ENCODE measurements around the gene HRCT1. TPM values are rescaled to one million over a fixed set of nuclear protein-coding genes. Genes with fewer than 3 reads are reported as not detected.
"Not testable (repeated sequence)": the region's sequence is repeated elsewhere in the genome, so short reads cannot be mapped to it uniquely, and the experiment has no call there.

Gene HRCT1
- total RNA-seq, 4 donors from 2014 or later = 0.59 to 10.1 (median 1.4) TPM; not detected in 1

DNA sequence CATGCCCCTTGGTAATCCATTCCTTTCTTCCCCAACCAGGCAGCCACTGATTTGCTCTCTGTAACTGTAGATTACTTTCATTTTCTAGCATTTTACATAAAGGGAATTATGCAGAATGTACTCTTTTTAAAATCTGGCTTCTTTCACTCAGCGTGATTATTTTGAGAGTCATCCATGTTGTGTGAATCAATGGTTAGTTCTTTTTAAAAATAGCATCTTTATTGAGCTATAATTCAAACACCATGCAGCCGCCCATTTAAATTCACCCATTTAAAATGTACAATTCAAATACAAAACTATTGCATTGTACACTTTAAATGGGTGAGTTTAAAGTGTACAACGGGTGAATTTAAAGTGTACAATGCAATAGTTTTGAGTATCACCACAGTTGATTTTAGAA, 33.5 kb upstream of the HRCT1 start:
- H3K36me3 ChIP-seq = no peaks in the 10 kb centered on the region
- H3K4me1 ChIP-seq = no peaks in the 10 kb centered on the region
- TF ChIP-seq, protein P1, sequence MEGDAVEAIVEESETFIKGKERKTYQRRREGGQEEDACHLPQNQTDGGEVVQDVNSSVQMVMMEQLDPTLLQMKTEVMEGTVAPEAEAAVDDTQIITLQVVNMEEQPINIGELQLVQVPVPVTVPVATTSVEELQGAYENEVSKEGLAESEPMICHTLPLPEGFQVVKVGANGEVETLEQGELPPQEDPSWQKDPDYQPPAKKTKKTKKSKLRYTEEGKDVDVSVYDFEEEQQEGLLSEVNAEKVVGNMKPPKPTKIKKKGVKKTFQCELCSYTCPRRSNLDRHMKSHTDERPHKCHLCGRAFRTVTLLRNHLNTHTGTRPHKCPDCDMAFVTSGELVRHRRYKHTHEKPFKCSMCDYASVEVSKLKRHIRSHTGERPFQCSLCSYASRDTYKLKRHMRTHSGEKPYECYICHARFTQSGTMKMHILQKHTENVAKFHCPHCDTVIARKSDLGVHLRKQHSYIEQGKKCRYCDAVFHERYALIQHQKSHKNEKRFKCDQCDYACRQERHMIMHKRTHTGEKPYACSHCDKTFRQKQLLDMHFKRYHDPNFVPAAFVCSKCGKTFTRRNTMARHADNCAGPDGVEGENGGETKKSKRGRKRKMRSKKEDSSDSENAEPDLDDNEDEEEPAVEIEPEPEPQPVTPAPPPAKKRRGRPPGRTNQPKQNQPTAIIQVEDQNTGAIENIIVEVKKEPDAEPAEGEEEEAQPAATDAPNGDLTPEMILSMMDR (IDR thresholded peaks at IDR 0.05) = no peak
- no peak for TF ChIP-seq POLR2A (IDR thresholded peaks at IDR 0.05)
- H3K9me3 ChIP-seq = no peaks in the 10 kb centered on the region
- H3K27ac ChIP-seq = no peak overlapping the region
- no peak for DNase-seq
- H3K27me3 ChIP-seq = no peaks in the 10 kb centered on the region
- intact Hi-C loops (cut with DNase I; ENCODE audit: low total_unique reads) = no loop called here
- H3K4me3 ChIP-seq = no peak overlapping the region

DNA sequence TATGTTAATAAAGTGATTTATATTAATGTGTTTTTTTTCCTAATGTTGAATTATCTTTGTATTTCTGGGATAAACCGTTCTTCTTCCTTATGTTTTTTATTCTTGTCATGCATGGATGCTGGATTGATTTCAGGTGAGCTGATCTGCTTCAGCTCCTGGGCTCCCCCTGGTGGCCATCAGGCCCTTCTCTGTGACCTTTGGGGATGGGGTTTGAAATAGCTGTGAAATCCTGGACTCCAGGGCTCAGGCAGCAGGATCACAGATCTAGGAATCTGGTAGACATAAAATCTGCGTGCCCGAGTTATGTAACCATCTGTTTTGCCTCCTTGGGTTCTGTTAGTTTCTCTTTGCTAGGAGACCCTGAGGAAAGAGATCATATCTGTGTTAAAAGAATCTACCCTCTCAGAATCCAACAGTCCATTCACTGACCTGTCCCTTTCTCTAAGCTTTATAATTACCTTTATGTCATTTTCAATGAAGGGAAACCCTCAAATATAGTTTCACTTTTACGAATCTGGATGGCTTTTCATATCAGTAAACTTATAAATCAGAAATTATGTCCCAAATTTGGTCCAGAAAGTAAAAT, 23.6 kb upstream of the HRCT1 start:
- Histone ChIP-seq H3K27me3 (no peaks in the 10 kb centered on the region), H3K36me3 (no peaks in the 10 kb centered on the region), H3K27ac (no peak overlapping the region), H3K4me3 (no peak overlapping the region), H3K4me1 (no peaks in the 10 kb centered on the region), H3K9me3 (no peaks in the 10 kb centered on the region)
- peak; percentile 84 to 87 for DNase-seq
- intact Hi-C loops (cut with DNase I; ENCODE audit: low total_unique reads) = loop anchor here (5.0 to 10.0 kb wide), 2 partner anchors 90 to 498 kb away; partner anchors contain the start of gene NPR2
- no peak for TF ChIP-seq POLR2A (IDR thresholded peaks at IDR 0.05)
- TF ChIP-seq, protein P1 (IDR thresholded peaks at IDR 0.05) = peak; percentile 89 to 98 (median 92)

DNA sequence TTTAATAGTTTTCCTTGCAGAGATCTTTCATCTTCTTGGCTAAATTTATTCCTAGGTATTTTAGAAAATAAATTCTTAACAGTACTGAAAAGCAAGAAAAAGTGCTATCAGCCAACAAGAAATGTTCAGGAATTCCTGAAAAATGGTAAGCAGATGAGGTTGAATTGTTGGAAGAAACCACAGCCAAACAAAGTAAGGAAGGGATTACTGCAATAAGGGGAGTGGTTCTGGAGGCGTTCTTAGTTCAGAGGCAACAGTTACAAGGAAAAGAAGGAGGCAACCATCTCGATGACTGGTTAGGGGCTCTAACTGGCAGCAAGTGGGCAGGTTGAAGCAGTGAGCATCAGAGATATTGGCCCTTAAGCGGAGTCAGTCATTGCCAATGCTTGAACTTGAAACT, 23.0 kb upstream of the HRCT1 start:
- no peaks in the 10 kb centered on the region for H3K9me3 ChIP-seq
- DNase-seq = no peak
- intact Hi-C loops (cut with DNase I; ENCODE audit: low total_unique reads) = loop anchor here (5.0 to 10.0 kb wide), 2 partner anchors 91 to 498 kb away; partner anchors contain the start of gene NPR2
- no peak overlapping the region for H3K4me3 ChIP-seq
- H3K36me3 ChIP-seq = no peaks in the 10 kb centered on the region
- H3K4me1 ChIP-seq = no peaks in the 10 kb centered on the region
- no peak for TF ChIP-seq POLR2A (IDR thresholded peaks at IDR 0.05)
- TF ChIP-seq, protein P1 (IDR thresholded peaks at IDR 0.05) = no peak
- no peak overlapping the region for H3K27ac ChIP-seq
- H3K27me3 ChIP-seq = no peaks in the 10 kb centered on the region

DNA sequence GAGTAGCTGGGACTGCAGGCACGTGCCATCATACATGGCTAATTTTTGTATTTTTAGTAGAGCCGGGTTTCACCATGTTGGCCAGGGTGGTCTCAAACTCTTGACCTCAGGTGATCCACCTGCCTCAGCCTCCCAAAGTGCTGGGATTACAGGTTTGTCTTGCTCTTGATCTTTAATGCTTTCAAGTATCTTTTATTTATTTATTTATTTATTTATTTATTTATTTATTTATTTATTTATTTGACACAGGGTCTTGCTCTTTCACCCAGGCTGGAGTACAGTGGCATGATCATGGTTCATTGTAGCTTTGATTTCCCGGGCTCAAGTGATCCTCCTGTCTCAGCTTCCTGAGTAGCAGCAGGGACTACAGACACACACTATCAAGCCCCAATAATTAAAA, 21.1 kb upstream of the HRCT1 start:
- H3K36me3 ChIP-seq, H3K27ac ChIP-seq, H3K27me3 ChIP-seq, DNase-seq, H3K4me1 ChIP-seq, H3K4me3 ChIP-seq, H3K9me3 ChIP-seq: not testable (repeated sequence)
- intact Hi-C loops (cut with DNase I; ENCODE audit: low total_unique reads) = loop anchor here (5.0 to 10.0 kb wide), 2 partner anchors 93 to 500 kb away; partner anchors contain the start of gene NPR2

DNA sequence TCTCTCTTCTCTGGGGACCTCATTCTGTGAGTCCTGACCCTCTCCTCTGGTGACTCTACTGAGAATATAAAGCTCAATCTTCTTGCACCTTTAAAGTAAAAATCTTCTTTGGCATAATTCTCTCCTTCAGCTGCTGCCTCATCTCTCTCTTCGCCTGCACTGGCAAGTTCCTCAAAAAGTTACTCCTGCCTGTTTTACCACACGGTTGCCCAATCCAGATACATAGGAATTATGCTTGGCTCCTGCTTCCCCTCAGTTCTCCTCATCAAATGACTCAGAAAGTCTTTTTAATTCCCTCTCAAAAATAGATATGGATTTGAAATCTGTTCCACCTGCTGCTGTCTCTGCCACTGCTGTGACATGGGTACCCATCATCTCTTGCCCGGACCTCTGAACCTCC, 14.4 kb upstream of the HRCT1 start:
- TF ChIP-seq, protein P1 (IDR thresholded peaks at IDR 0.05) = no peak
- no peak for TF ChIP-seq POLR2A (IDR thresholded peaks at IDR 0.05)
- H3K27me3 ChIP-seq = no peaks in the 10 kb centered on the region
- no peaks in the 10 kb centered on the region for H3K36me3 ChIP-seq
- intact Hi-C loops (cut with DNase I; ENCODE audit: low total_unique reads) = no loop called here
- no peaks in the 10 kb centered on the region for H3K9me3 ChIP-seq
- DNase-seq = no peak
- H3K4me1 ChIP-seq = no peaks in the 10 kb centered on the region
- H3K27ac ChIP-seq = no peak overlapping the region
- H3K4me3 ChIP-seq = no peak overlapping the region

Data from uterus (tissue), 4 donors.